Measurements from ENCODE around the gene TMEM190.

Gene TMEM190

DNA sequence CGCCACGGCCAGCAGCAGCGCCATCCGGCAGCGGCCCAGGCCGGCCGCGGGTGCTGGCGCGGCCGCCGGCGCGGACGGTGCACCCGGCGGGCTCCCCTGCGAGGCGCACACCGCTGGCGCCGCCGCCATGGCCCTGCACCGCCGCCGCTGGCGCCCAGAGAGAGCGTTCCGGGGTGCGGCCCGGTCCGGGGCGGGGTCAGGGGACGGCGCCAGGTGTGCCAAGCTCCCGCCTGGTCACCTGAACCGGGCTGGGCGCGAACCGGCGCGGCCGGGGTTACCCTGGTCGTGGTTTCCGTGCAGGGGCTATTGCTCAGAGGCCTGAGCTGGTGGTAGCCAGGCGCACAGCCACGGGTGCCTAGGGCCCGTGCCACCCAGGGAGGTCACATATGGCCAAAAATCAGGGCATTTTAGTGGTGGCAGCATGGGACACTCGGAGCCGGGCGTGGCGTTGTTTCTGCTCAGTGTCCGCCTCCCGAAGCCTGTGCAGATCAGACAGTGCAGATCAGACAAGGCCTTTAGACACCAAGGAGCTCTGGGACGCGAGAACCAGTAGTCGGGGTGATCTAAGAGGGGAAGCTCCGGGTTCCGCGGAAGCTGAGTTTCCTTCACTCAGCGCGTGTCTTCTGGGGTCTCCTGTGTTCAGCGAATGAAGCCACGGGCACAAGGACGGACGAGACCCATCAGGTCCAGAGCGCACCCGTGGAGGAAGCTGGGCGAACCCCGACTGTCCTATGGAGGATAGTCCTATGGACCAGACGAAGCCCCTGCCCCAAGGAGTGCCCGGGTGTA, 7.7 kb downstream of the TMEM190 start, which contains the start of gene TMEM238:
TMEM238 (minus strand) TSS at position 162 of the 789 bp plus-strand sequence; CDS start at position 129, 33 bp downstream.
- TF ChIP-seq CTCF (IDR thresholded peaks at IDR 0.05), result no peak
- H3K27ac ChIP-seq, result peak within 1 kb of the TSS; percentile 79 to 97
- H3K4me3 ChIP-seq, result peak within 1 kb of the TSS; percentile 83
- DNase-seq (ENCODE audit: low spot score), result no peak

GRCh38 chr19:55384920-55385723, 8.5 kb downstream of the TMEM190 start:
- TF ChIP-seq CTCF (IDR thresholded peaks at IDR 0.05), result no peak
- Histone ChIP-seq H3K4me3 (peak overlapping the region; percentile 83), H3K27ac (peak overlapping the region; percentile 79 to 97)
- DNase-seq (ENCODE audit: low spot score), result peak; percentile 95

GRCh38 chr19:55385724-55386492, 9.3 kb downstream of the TMEM190 start, which contains the start of gene RPL28:
TSS of gene RPL28 (plus strand) at chr19:55385932. CDS start at chr19:55386358, 426 bp downstream.
- Histone ChIP-seq H3K4me3 (peak within 1 kb of the TSS; percentile 83), H3K27ac (peak within 1 kb of the TSS; percentile 79 to 97)
- DNase-seq (ENCODE audit: low spot score), result peak; percentile 98
- TF ChIP-seq CTCF (IDR thresholded peaks at IDR 0.05), result no peak

GRCh38 chr19:55386493-55386971, 9.9 kb downstream of the TMEM190 start:
- no peak for TF ChIP-seq CTCF (IDR thresholded peaks at IDR 0.05)
- DNase-seq (ENCODE audit: low spot score), result no peak
- peak overlapping the region; percentile 79 to 97 for H3K27ac ChIP-seq

DNA sequence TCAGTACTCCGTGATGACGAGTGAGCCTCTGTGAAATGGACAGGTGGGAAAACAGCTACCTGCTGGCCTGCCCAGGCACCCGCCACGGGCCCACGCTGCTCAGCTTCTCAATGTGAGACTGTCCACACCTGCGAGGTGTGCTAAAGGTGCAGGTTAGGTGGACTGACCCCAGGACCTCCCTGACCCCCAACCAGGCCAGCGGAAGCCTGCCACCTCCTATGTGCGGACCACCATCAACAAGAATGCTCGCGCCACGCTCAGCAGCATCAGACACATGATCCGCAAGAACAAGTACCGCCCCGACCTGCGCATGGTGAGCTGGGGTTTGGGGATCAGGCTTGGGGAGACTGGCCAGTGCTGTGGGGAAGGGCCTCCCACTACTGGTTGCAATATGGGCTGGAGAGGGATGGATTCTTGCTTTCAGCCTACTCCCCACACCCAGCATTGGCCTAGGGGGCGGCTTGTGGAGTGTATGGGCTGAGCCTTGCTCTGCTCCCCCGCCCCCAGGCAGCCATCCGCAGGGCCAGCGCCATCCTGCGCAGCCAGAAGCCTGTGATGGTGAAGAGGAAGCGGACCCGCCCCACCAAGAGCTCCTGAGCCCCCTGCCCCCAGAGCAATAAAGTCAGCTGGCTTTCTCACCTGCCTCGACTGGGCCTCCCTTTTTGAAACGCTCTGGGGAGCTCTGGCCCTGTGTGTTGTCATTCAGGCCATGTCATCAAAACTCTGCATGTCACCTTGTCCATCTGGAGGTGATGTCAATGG, 11.3 kb downstream of the TMEM190 start:
- Histone ChIP-seq H3K27ac (no peak overlapping the region), H3K4me3 (peak overlapping the region; percentile 83)
- DNase-seq (ENCODE audit: low spot score), result no peak
- no peak for TF ChIP-seq CTCF (IDR thresholded peaks at IDR 0.05)

More at GRCh38 chr19:55386493-55386971, 9.9 kb downstream of the TMEM190 start:
- peak overlapping the region; percentile 83 for H3K4me3 ChIP-seq

Data from coronary artery (tissue), 2 donors.